Mucosa of descending colon (tissue), 3 donors: ENCODE data around the gene CDCP1. TPM values are rescaled to one million over a fixed set of nuclear protein-coding genes. Genes with fewer than 3 reads are reported as not detected.

Source experiments
- ATAC-seq: fragments of 200-7000 bp; cut with Tn5 transposase; one replicate; pipeline ENCODE4 v1.9.1; 2020; ENCODE audit warnings: mild to moderate bottlenecking, moderate library complexity
- DNase-seq, 3 donors: peaks; one replicate each; pipeline ENCODE4 v3.0.0-alpha.2; 2020
- H3K36me3 ChIP-seq: fragments of 200-600 bp; one replicate; pipeline ENCODE4 v1.8.0; 2021; ENCODE audit warnings: low read depth, mild to moderate bottlenecking
- H3K4me1 ChIP-seq: fragments of 200-600 bp; one replicate; pipeline ENCODE4 v1.8.0; 2021; ENCODE audit warnings: low read depth, mild to moderate bottlenecking
- H3K4me3 ChIP-seq: fragments of 200-600 bp; one replicate; pipeline ENCODE4 v1.8.0; 2021; ENCODE audit warnings: mild to moderate bottlenecking
- H3K9me3 ChIP-seq: fragments of 200-600 bp; one replicate; pipeline ENCODE4 v1.8.0; 2021; ENCODE audit warnings: mild to moderate bottlenecking
- intact Hi-C, 2 donors: fragments of 100-400 bp; cut with DNase I in 1 of 2; cut with micrococcal nuclease in 1 of 2; formaldehyde crosslinking; loops; one replicate each; pipeline versions ENCODE4 v1.11.0 to v1.11.1; 2022; cut with DNase I, micrococcal nuclease
- total RNA-seq, 3 donors: library from RNA; stranded (reverse); fragmentation: NEBNext Ultra II Directional in 2 of 3; extraction: Animal tissue kit (Norgen Biotek cat#: 25700) in 2 of 3; gene quantifications; one replicate each; pipeline versions ENCODE4 v1.2.1 to v1.2.4, GENCODE V29; 2021 to 2023
- TF ChIP-seq, protein P1 (sequence below): fragments of 200-600 bp; IDR thresholded peaks from one replicate; pipeline ENCODE4 v1.8.0; 2022; ENCODE audit warnings: antibody characterized with exemption, mild to moderate bottlenecking
- donor health status: DM: no; HTN: no; CAD: no; lungs with moderate emphysema.
- donor health status: DM: no; HTN: no; CAD: no.
- donor health status: DM: no; HTN: yes; CAD: no.

The CDCP1 gene
- total RNA-seq, 3 donors from 2014 or later, result 57.6 to 111 (median 87.5) TPM

- intact Hi-C loops, result loop anchor here (2.0 to 5.0 kb wide), 2 partner anchors 173 to 174 kb away; no protein-coding TSS in a partner anchor
- Histone ChIP-seq H3K4me3 (no peak overlapping the region), H3K9me3 (no peaks in the 10 kb centered on the region), H3K36me3 (no peaks in the 10 kb centered on the region), H3K4me1 (peaks cover 32% of the 10 kb centered on the region)
- peak; percentile 94 for ATAC-seq
- peak; percentile 88 to 99 (median 93) for DNase-seq
- TF ChIP-seq, protein P1, sequence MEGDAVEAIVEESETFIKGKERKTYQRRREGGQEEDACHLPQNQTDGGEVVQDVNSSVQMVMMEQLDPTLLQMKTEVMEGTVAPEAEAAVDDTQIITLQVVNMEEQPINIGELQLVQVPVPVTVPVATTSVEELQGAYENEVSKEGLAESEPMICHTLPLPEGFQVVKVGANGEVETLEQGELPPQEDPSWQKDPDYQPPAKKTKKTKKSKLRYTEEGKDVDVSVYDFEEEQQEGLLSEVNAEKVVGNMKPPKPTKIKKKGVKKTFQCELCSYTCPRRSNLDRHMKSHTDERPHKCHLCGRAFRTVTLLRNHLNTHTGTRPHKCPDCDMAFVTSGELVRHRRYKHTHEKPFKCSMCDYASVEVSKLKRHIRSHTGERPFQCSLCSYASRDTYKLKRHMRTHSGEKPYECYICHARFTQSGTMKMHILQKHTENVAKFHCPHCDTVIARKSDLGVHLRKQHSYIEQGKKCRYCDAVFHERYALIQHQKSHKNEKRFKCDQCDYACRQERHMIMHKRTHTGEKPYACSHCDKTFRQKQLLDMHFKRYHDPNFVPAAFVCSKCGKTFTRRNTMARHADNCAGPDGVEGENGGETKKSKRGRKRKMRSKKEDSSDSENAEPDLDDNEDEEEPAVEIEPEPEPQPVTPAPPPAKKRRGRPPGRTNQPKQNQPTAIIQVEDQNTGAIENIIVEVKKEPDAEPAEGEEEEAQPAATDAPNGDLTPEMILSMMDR, result peak; percentile 84
These were observed 108.3 kb downstream of the CDCP1 start for GRCh38 chr3:45037720-45038455.

DNA sequence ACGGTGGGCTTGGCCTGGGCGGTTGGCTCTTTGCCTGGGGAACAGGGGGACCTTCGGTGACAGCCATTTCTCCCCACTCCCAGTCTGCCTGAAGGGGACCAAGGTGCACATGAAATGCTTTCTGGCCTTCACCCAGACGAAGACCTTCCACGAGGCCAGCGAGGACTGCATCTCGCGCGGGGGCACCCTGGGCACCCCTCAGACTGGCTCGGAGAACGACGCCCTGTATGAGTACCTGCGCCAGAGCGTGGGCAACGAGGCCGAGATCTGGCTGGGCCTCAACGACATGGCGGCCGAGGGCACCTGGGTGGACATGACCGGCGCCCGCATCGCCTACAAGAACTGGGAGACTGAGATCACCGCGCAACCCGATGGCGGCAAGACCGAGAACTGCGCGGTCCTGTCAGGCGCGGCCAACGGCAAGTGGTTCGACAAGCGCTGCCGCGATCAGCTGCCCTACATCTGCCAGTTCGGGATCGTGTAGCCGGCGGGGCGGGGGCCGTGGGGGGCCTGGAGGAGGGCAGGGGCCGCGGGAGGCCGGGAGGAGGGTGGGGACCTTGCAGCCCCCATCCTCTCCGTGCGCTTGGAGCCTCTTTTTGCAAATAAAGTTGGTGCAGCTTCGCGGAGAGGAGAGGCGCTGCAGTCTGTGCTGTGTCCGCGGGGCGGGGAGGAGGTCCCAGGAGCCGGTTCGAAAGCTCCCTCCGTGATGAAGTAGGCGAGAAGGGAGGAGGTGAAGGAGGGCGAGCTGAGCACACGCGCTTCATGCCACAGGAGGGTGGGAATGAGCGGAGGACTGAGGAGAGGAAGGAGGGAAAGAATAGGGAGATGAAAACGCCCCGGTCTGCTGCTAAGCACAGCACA lies 110.5 kb downstream of the CDCP1 start:
- DNase-seq (peak in 2 of 3 donors; percentile 57 to 62), ATAC-seq (peak; percentile 26)
- Histone ChIP-seq H3K9me3 (no peaks in the 10 kb centered on the region), H3K36me3 (no peaks in the 10 kb centered on the region), H3K4me3 (no peak overlapping the region), H3K4me1 (peaks cover 26% of the 10 kb centered on the region)
- intact Hi-C loops, result loop anchor here (2.0 to 5.0 kb wide), 2 partner anchors 175 to 177 kb away; no protein-coding TSS in a partner anchor
- TF ChIP-seq, protein P1, result no peak

GRCh38 chr3:45034612-45035252 lies 111.4 kb downstream of the CDCP1 start:
- no peaks in the 10 kb centered on the region for H3K36me3 ChIP-seq
- no peak overlapping the region for H3K4me3 ChIP-seq
- intact Hi-C loops, result loop anchor here in 1 of 2 donors (5.0 kb wide), 1 partner anchor 178 kb away; no protein-coding TSS in a partner anchor
- DNase-seq, result peak; percentile 47 to 78 (median 60)
- peak; percentile 44 for ATAC-seq
- H3K9me3 ChIP-seq, result no peaks in the 10 kb centered on the region
- TF ChIP-seq, protein P1, result no peak
- peaks cover 23% of the 10 kb centered on the region for H3K4me1 ChIP-seq

DNA sequence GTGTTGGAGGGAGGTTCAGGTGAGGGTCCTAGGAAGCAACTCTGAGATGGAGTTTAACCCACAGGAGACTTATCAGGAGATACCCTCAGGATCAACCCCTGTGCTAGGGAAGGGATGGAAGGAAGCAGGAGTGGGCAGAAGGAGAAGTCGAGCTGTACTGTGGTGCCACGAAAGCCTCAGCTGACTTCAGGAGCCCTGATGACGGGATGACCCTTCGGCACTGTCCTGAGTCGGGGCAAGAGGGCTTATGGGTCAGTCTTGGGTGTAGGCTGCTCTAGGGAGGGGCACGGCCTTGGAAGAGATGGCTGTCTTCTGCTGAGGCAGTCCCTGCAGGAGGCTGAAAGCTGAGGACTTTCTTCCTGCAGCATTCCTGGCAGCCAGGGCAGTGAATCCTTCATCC lies 112.4 kb downstream of the CDCP1 start:
- no peaks in the 10 kb centered on the region for H3K36me3 ChIP-seq
- peaks cover 23% of the 10 kb centered on the region for H3K4me1 ChIP-seq
- DNase-seq, result no peak
- intact Hi-C loops, result no loop called here
- ATAC-seq, result no peak
- TF ChIP-seq, protein P1, result no peak
- H3K9me3 ChIP-seq, result no peaks in the 10 kb centered on the region
- no peak overlapping the region for H3K4me3 ChIP-seq

Other genes with a start within 250 kb of the CDCP1 start
- gene ZDHHC3, start 170.2 kb downstream of the CDCP1 start, total RNA-seq, result 100 to 1,000 TPM in 2 of 3 donors, 10 to 100 TPM in 1; 94.7 to 204 (median 143) TPM
- 10 to 100 TPM; 23.2 to 26.2 (median 24.4) TPM for gene EXOSC7, start 170.1 kb downstream of the CDCP1 start, total RNA-seq
- gene CLEC3B, start 120.1 kb downstream of the CDCP1 start, total RNA-seq, result 10 to 100 TPM; 14.7 to 24.0 (median 22.2) TPM
- 10 to 100 TPM in 1 of 3 donors, 1 to 10 TPM in 2; 1.9 to 15.2 (median 6.1) TPM for gene TMEM158, start 79.9 kb upstream of the CDCP1 start, total RNA-seq
- 10 to 100 TPM; 22.2 to 32.3 (median 23.8) TPM for gene LARS2, start 242.2 kb upstream of the CDCP1 start, total RNA-seq